Inflammatory macrophage treated with lipopolysaccharide for 4 hours (primary cell): ENCODE results near the gene FOXA2.
"Not testable (repeated sequence)": the region's sequence is repeated elsewhere in the genome, so short reads cannot be mapped to it uniquely, and the experiment has no call there.

Source experiments
- DNase-seq: peaks from one replicate; pipeline ENCODE4 v3.0.0-alpha.2; 2020

FOXA2 gene

GRCh38 chr20:22567944-22568871 is 16.2 kb downstream of the FOXA2 start:
- no peak for DNase-seq

DNA sequence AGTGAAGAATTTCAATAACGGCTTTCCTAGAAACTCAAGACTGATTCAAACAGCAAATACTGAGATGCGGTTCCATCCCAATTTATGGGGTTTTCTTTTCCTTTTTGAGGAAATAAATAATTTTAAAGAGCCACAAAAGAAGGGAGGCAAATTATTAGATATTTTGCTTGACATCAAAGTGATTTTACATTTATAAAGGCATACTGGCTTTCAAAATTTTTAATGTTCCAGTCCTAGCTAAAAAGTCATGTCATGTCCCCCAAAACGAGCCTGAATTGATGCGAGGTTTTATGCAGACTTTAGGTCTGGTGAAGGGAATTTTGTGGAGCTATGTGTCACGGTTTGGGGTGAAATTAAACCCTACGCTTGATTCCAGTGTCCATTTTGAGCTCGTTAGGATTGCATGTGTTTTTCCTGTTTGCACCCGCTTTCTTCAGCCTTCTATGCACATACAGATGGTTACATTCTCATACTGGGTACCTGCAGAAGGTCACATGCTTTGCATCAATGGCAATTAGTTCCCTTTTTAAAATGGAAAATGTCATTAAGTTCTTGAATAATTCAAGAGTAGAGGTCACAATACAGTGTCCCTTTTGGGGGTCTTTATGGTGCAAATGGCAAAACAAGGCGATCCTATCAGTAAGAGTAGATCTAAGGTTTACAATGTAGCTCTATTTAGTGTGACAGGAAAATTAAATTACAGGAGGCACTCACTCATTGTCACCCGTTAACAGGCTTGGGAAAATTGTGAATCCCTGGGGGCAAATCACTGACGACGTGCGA is 17.3 kb downstream of the FOXA2 start:
- DNase-seq: no peak

DNA sequence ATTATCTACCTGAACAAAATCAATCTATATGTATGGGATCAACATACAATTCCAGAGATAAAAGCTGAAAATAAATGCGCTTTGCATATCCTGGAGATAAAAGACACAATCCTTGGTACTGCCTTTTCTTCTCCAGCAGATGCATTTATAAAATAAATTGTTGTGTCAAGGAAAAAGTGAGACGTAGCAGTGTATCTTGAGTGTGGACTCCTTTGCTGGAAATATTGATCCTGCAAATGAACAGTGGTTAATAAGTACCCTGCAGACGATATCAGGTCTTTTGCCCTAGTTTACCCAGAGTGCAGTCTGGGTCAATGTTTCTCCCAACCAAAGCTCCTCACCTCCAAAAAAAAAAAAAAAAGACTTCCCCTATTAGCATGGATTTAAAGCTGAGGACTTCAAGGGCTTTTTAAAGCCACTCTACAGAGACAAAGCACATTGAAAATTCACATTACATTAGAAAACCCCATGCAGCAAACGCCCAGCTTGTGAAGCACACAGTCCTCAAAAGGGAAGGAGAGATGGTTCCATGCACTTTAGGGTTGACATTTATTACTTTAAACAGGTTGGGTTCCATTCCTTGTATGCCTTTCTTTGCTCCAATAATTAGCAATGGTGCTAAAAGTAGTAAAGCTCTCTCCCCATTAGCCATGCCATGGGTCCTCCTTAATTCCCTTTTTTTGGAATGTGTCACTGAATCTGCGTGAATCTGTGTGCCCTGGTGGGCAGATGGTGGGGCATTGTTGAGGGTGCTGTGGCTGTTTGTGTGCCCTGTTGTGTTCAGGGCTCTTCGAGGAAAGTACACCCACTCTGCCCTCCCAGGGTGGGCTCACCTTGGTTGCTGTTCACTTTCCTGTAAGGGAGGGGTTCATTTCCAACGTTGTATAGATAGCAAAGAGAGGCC is 21.1 kb downstream of the FOXA2 start:
- no peak for DNase-seq

- DNase-seq: no peak
Measured at GRCh38 chr20:22562620-22563019, 21.8 kb downstream of the FOXA2 start.

DNA sequence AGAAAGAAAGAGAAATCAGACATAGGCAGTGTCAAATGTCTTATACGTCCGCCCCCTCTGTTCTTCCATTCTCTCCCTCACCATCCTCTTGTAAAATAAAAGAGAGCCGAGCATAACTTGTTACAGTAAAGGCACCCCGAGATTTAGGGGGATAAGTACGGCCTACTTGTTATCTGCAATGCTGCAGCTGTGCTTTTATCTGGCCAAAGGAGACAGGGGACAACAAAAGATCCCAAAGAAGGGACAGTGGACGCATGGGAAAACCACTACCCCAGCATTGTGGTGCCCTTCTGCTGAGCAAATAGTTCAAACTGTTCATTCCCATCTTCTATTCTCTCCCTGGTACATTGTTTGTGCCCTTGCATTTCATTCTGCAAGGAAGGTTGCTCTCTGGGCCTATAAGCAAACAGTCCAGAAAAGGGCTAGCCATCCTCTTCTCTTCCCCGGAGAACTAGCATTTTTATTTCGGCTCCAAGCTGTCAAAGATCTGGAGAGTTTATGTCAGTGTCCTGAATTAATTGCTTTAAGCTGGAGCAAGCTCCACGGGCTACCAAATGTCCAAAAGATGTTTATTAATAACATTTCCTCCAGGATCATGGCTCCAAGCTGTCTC is 22.3 kb downstream of the FOXA2 start:
- no peak for DNase-seq

DNA sequence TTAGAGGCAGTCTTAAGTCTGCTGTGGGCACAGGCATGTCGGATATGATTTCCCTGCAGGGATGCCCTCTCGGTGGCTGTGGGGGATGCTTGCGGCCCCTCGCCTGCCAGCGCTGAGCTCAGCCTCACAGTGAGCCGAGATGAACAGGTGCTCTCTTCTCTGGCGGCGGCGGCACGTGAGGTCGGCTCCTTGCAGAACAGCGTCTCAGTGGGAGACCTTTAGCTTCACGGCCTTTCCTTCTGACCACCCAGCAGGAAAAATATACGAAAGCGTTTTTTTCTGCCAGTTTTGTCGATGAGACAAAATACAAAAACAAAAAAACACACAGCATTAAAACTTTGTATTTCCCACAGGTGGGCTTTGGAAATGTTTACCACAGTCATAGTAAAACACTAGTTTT is 23.6 kb downstream of the FOXA2 start:
- no peak for DNase-seq

- DNase-seq: no peak
Measured at GRCh38 chr20:22559711-22560318, 24.6 kb downstream of the FOXA2 start.

DNA sequence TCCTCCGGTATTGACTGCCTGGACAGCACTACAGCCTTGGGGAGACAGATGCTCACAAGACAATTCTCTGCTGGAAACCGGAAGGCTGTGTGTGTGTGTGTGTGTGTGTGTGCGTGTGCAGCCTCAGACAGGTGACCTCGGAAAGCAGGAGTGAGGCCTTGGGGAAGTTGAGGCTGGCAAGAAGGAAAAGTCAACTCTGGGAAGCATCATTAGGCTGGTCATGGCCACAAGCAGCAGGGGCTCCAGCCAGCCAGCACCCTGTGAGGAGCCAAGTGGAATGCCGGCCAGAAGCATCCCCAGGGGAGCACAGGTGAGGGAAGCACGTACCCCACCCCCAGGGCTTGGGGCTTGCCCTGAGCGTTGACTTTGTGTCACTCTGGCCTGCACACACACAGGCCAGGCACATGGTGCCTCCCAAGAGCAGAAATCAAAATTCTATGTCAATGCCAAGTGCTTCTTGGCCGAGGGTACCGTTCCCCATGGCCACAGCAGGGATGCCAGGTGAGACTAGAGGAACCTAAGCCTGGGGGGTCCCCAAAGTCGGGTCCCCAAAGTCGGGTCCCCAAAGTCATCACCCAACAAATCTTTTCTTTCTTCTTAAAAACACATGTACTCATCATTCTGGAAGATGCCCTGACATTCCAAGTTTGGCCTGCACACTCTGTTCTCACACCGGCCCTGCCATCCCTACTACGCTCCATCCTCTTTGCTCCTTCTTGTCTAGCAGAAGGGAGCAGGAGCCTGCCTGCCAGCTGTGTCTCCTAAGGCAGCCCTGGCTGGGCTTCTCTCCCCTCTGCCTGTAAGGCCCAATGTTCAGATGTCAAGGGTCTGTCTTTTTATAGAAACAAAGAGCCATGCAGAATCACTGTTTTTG is 26.7 kb downstream of the FOXA2 start:
- no peak for DNase-seq

DNA sequence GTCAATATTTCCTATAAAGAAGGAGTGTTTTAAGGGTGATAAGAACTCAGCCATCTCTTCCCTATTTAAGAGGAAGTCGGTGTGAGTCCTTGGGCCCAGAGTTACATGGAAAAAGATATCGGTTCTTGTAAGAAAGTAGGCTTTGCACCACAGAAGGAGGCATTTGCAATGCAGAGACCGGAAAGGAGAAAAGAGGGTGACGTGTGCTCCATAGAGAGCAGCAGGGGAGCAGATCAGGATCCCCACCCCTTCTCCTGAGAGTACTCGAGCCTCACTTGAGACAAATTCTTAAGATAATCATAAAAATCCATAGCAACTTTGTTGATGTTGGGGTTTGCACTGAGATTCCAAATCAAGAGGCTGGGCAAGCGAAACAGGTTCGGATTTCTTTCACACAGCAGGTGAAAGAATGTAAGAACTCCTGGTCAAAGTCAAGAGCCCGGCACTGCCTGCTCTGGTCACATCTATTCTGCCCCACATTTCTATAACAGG is 27.8 kb downstream of the FOXA2 start:
- DNase-seq: no peak

DNA sequence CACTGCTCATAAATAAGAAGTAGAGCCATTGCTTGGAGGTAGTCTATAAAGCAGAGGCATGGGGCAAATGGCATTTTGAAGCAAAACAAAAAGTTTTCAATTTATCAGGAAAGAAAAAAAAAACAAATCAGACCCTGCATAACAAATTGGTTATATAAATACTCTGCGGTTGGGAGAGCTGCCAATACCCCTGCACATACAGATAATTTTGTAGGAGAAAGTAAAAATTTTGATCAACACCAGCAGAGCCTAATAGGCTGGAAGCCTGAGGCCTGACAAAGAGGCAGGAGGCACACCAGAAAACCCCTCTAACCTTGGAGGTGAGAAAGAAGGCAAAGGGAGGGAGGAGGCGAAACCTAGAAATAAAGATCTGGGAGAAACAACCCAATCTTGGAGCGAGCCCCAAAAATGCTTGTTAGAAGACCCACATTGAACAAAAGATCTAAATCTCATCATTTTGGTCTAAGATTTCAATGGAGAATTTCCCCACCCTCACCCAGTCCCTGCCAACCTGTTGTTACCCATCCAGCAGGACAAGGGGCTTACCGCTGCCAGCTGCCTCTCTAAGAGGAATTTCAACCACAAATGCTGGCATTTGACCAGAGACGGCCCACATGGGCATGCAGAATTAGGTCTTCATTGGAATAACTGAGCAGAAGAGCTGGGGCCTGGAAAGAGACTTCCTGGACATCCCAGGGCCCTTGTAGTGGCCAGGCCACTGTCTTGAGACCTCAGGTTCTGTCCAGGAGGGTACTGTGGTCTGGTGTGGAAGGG is 28.4 kb downstream of the FOXA2 start:
- DNase-seq: no peak

GRCh38 chr20:22554391-22554790 is 30.0 kb downstream of the FOXA2 start:
- DNase-seq: no peak

GRCh38 chr20:22550514-22550913 is 33.9 kb downstream of the FOXA2 start:
- DNase-seq: not testable (repeated sequence)

- no peak for DNase-seq
Measured at GRCh38 chr20:22548040-22548439, 36.3 kb downstream of the FOXA2 start.

DNA sequence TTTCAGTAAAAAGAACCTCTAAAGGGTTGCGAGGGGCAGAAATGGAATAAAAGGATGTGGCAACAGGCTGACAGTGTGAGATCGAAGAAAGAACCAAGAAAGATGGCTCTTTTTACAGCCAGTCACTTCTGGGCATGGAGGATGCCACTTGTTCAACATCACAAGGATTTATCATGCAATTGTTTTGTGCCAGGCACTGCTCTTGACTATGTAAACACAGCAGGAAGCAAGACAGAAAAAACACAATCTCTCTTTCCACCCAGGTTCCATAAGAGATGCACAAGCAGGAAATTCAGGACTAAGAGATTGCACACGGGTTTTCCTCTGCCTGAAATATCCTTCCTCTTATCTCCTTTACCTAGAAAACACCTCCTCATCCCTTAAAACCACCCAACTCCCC is 38.0 kb downstream of the FOXA2 start:
- no peak for DNase-seq

DNA sequence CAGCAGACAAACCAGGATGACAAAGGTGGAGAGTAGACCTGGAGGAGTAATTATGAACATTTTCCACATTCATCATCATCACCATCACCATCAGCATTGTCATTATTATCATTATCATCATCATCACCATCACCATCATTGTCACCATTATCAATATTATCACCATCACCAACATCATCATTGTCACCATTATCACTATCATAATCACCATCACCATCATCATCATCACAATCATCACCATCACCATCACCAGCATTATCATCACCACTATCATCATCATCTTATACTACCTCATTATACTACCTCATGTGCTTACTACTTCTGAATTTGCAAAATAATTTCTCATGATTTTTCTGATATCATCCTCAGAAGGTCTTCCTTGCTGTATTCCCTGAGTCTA is 39.3 kb downstream of the FOXA2 start:
- DNase-seq: no peak

DNA sequence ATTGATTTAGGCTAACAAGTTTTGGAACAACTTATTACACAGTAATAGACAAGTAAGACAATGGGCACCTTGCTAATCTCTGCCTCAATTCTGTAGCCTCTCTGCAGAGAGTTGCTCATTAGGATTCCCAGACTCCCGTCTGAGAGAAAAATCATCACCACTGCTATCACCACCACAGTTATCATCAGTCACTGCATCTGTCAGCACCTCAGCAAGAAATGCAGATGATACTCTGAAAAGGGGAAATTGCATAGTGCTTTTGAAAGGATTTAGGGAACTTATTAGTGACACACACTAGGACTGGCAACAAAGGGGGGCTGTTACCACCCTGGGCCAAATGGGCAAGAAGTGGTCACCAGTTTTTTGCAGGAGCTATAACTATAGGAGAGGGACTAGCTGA is 39.9 kb downstream of the FOXA2 start:
- DNase-seq: no peak

DNA sequence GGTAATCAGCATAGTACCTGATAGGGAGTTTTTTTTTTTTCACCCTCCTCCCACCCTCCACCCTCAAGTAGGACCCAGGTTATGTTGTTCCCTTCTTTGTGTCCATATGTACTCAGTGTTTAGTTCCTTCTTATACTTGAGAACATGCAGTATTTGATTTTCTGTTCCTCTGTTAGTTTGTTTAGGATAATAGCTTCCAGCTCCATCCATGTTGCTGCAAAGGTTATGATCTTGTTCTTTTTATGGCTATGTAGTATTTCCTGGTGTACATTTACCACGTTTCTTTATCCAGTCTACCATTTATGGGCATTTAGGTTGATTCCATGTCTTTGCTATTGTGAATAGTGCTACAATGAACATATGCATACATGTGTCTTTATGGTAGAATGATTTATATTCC is 41.9 kb downstream of the FOXA2 start:
- no peak for DNase-seq

DNA sequence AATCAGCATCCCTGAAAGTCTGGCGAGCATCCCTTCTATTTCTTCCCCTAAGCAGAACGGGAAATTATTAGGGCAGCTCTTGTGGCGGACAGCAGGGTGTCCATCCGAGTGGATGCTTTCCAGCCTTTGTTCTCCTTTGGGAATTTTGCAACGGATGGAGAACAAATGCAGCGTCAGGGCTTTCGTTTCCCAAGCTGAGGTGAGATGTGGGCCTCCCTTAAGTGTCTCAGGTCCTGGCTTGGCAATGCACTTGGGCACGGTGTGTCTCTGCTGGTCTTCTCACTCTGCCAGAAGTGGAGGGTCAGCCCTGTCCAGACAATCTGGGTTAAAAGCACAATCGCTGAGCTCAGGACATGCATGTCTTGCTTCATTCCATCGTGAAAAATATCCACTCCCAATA is 43.5 kb downstream of the FOXA2 start:
- DNase-seq: no peak

DNA sequence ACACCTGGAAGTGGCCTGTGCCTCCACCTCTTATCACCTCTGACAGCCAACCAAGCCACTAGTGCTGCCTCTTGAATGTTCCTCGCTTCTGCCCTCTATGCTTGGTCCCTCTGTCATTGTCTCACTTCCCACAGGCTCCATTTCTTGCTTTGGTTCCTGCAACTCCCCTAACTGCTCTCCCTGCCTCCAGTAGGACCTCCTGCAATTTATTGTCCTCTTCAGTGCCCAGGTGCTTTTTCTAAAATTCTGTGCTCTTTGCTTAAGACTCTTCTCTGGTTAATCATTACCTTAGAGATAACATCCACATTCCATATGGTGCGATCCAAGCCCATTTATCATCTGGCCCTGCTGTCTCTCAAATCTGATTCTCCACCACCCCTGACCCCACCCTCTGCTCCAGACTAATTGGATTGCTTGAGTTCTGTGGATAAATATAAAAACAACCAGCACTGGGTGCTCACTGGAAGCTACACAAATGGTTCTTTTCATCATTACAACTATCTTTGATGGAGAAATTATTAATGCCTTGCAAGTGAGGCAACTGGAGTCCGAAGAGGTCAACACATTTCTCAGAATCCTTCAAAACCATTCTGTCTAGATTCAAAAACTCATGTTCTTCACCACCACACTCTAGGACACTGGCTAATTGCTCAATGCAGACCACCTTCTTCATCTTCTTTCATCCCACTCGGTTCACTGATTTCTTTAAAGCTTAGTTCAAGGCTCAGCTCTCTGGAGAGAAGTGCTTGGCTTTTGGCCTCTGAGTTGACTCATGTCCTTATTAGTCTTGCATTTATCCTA is 47.2 kb downstream of the FOXA2 start:
- DNase-seq: no peak
